ENCODE data around the gene CCM2L.

The CCM2L gene

GRCh38 chr20:32034581-32035425 lies 24.6 kb downstream of the CCM2L start:
- peak; percentile 24 for DNase-seq (ENCODE audit: low read depth)

GRCh38 chr20:32035426-32035779 lies 25.2 kb downstream of the CCM2L start:
- no peak for TF ChIP-seq CTCF (IDR thresholded peaks at IDR 0.05; ENCODE audit: insufficient read depth, low read depth, low read length, missing control alignments)
- H3K4me3 ChIP-seq (ENCODE audit: low read length): no peak overlapping the region
- no peak for DNase-seq (ENCODE audit: low read depth)

More at GRCh38 chr20:32034581-32035425, 24.6 kb downstream of the CCM2L start:
- peak; percentile 35 for TF ChIP-seq CTCF (IDR thresholded peaks at IDR 0.05; ENCODE audit: insufficient read depth, low read depth, low read length, missing control alignments)
- no peak overlapping the region for H3K4me3 ChIP-seq (ENCODE audit: low read length)

DNA sequence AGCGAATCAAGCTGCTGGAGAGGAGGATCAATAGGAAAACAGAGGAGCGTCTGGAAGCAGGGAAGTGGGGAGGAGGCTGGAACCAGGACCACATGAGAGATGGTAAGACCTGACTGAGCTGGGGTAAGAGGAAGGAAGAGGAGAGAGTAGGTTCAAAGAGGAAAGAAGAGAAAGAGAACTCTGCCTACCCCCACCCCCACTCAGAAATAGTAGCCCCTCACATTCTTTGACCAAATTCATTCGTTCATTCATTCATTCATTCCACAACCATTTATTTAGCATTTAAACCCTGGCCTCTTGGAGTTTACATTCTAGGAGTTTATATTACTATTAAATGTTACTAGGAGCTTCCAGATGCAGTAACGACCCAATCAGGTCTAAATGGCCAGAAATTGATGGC lies 26.0 kb downstream of the CCM2L start:
- TF ChIP-seq CTCF (IDR thresholded peaks at IDR 0.05; ENCODE audit: insufficient read depth, low read depth, low read length, missing control alignments): no peak
- DNase-seq (ENCODE audit: low read depth): no peak
- H3K4me3 ChIP-seq (ENCODE audit: low read length): no peak overlapping the region

GRCh38 chr20:32036716-32037485 lies 26.7 kb downstream of the CCM2L start:
- TF ChIP-seq CTCF (IDR thresholded peaks at IDR 0.05; ENCODE audit: insufficient read depth, low read depth, low read length, missing control alignments): no peak
- DNase-seq (ENCODE audit: low read depth): no peak
- H3K4me3 ChIP-seq (ENCODE audit: low read length): no peak overlapping the region

DNA sequence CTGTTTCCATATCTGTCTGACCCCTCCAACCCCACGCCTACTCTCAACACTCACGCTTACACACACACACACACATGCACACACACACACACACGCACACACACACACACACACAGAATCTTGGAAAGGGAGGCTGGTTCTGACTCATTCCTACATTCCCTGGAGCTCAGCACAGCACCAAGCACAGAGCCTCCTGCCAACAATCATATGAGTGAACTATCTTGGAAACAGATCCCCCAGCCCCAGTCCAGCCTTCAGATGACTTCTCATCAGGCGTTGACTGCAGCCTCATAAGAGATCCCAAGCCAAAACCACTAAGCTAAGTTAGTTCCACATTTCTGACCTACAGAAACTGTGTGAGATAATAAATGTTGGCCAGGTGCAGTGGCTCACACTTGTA lies 27.7 kb downstream of the CCM2L start:
- DNase-seq (ENCODE audit: low read depth): peak; percentile 62
- no peak for TF ChIP-seq CTCF (IDR thresholded peaks at IDR 0.05; ENCODE audit: insufficient read depth, low read depth, low read length, missing control alignments)

GRCh38 chr20:32040142-32040953 lies 30.1 kb downstream of the CCM2L start:
- H3K4me3 ChIP-seq (ENCODE audit: low read length): no peak overlapping the region
- TF ChIP-seq CTCF (IDR thresholded peaks at IDR 0.05; ENCODE audit: insufficient read depth, low read depth, low read length, missing control alignments): no peak
- DNase-seq (ENCODE audit: low read depth): peak; percentile 87

More for the DNA sequence above, 27.7 kb downstream of the CCM2L start:
- H3K4me3 ChIP-seq (ENCODE audit: low read length): no peak overlapping the region

All from epithelial cell of esophagus (primary cell).